NK-92 (cell line): Measurements from ENCODE around the gene DPYSL4.
"Not testable (repeated sequence)": the region's sequence is repeated elsewhere in the genome, so short reads cannot be mapped to it uniquely, and the experiment has no call there.

Source experiments
- DNase-seq: peaks from one replicate; lab custom pipeline; 2025; ENCODE audit not compliant: unreplicated experiment; lab: John Stamatoyannopoulos, UW

Gene DPYSL4

GRCh38 chr10:132149271-132149670 is 37.5 kb upstream of the DPYSL4 start:
- no peak for DNase-seq

DNA sequence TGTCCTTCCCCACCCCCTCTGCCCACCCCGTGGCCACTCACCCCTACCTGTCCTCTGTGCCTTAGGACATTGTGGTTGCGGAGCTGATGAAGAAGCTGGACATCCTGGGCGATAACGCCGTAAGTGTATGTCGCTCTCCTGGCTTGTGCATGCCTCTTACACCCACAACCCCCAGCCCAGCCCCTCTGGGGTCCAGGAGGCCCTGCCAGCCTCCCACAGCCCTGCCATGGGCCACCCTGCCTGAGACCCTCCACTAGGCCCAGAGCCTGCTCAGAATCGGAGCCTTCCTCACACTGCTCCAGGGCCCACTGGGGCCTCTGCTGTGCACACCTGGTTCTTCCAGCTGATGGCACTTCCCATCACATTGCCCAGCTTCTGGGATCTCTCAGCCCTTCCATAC is 36.8 kb upstream of the DPYSL4 start:
- no peak for DNase-seq

- no peak for DNase-seq
Observed at GRCh38 chr10:132150777-132151176, 36.0 kb upstream of the DPYSL4 start.

GRCh38 chr10:132151286-132151950 is 35.3 kb upstream of the DPYSL4 start:
- DNase-seq, result no peak

DNA sequence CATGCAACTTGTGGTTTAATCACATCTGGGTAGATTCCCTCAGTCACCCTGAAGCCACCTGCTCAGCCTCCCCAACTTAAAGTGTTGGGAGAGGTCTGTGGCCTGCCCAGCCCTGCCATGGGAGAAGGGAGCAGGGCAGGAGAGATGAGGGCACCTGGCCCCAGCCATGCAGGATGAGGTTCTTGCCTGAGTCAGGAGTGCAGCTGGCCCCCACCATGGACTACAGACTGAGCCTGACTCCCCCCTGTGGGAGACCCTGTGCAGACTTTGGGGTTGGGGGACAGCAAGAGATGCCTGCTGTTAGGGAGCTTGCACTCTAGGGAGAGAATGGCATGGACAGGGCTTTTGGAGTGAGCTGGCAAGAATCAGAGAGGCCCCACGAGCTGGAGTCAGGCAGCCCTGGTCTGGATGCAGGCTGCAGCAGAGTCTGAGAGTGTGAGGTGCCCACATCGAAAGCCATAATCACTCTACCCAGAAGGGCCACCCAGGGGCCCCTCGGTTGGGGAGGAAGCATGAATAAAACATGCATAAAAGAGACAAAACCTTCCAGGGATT is 34.7 kb upstream of the DPYSL4 start:
- no peak for DNase-seq

- no peak for DNase-seq
Observed at GRCh38 chr10:132152896-132153580, 33.7 kb upstream of the DPYSL4 start.

DNA sequence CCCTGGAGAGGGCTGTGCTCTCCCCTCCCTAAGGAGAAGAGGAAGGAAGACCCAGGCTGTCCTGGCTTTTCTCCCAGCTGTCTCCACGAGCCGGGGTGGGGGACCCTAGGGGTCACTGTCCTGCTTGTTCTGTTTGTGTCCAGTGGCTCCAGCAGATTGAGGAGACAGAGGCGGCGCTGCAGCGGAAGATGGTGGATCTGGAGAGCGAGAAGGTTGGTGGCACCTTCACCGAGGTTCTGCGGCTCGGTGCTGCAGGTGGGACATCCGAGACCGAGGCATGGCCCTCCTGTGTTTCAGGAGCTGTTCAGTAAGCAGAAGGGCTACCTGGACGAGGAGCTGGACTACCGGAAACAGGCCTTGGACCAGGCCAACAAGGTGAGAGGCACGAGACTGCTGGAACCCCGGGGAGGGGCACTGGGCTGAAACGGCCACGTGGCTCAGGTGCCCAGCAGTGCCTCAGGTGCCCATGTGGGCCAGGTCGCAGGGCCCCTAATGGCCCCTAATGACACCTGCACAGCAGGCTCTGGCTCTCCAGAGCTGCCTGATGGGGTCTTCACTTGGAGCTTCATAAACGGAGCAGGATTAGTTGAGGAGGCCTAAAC is 33.0 kb upstream of the DPYSL4 start:
- no peak for DNase-seq

DNA sequence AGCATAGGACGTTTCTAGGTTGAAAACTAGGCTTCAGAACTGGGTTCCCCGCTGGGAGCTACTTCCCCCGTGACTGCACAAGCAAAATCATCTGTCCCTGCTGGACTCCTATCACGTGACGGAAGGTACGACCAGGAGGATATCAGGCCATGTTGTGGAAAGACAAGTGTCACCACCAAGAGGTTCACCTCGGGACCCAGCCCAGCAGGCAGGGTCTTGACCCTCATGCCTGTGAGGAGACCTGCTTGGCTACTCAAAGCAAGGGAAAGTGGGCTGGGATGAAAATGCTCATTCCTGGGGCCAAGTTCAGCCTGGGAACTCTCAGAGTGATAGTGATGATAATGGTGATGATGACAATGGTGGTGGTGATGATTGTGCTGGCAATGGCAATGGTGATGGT is 32.3 kb upstream of the DPYSL4 start:
- DNase-seq, result no peak

GRCh38 chr10:132154931-132155330 is 31.8 kb upstream of the DPYSL4 start:
- DNase-seq, result no peak

- DNase-seq, result no peak
Observed at GRCh38 chr10:132155723-132156381, 30.9 kb upstream of the DPYSL4 start.

GRCh38 chr10:132156382-132156781 is 30.4 kb upstream of the DPYSL4 start:
- no peak for DNase-seq

GRCh38 chr10:132157101-132157500 is 29.6 kb upstream of the DPYSL4 start:
- no peak for DNase-seq

DNA sequence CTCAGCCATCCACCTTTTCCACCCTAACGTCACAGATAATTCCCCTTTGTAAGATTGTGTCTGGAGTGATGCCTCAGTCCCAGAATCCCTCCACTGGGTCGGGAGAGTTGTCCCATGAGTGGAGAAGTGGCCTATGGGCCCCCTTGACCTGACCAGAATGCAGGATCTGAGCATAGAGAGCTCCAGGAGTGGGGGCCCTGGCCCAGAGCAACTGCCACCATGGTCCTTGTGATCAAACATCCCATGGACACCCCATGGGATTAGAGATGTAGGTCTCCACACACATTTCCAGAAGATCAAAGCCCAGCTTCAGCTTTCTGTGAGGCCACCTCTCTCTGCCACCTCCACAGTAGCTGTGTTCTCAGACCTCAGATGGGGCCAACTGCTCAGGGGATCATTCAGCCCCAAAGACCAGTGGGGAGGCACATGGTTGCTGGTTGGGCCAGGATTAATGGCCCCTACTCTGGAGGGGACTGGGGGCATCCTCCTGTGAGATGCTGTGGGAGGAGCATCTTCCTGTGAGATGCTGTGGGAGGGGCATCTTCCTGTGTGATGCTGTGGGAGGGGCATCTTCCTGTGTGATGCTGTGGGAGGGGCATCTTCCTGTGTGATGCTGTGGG is 28.5 kb upstream of the DPYSL4 start:
- no peak for DNase-seq

- DNase-seq, result no peak
Observed at GRCh38 chr10:132158823-132159222, 27.9 kb upstream of the DPYSL4 start.

DNA sequence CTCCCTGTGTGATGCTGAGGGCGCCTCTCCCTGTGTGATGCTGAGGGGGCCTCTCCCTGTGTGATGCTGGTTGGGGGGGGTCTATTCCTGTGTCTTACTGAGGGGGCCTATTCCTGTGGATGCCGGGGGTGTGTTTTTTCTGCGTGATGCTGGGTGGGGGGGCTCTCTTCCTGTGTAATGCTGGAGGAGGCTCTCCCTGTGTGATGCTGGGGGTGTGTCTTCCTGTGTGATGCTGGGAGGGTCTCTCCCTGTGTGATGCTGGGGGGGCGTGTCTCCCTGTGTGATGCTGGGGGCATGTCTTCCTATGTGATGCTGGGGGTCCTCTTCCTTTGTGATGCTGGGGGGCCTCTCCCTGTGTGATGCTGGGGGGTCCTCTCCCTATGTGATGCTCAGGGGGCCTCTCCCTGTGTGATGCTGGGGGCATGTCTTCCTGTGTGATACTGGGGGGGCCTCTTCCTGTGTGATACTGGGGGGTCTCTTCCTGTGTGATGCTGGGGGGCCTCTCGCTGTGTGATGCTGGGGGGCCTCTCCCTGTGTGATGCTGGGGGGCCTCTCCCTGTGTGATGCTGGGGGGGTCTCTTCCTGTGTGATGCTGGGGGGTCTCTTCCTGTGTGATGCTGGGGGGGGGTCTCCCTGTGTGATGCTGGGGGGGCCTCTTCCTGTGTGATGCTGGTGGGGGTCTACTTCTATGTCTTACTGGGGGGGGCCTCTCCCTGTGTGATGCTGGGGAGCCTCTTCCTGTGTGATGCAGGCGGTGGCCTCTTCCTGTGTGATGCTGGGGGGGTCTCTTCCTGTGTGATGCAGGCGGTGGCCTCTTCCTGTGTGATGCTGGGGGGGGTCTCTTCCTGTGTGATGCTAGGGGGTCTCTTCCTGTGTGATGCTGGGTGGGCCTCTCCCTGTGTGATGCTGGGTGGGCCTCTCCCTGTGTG is 27.2 kb upstream of the DPYSL4 start:
- not testable (repeated sequence) for DNase-seq

GRCh38 chr10:132160231-132160630 is 26.5 kb upstream of the DPYSL4 start:
- not testable (repeated sequence) for DNase-seq

GRCh38 chr10:132160834-132161622 is 25.7 kb upstream of the DPYSL4 start:
- not testable (repeated sequence) for DNase-seq

DNA sequence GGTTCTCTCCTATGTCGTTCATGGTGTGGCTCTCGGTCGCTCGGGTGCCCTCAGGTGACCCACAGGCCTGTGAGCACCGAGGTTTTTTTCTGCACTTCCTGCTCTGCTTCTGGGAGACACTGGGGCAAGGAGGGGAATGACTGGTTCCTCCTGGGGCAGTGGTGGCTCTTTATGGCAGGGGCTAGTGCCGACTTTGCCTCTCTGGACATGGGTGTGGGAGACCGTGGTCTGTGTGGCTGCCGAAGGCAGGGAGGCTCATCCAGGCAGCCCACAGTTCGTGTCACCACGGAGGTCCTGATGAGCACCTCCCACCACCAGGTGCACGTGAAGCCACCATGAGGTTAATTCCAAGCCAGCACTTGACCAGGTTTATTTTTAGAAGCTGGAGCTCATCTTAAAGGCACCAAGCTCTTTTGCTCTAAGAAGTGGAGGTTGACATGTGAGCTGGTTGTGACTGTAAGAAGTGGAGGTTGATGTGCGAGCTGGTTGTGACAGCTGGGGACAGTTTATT is 24.7 kb upstream of the DPYSL4 start:
- no peak for DNase-seq
